ENCODE data around the gene COG1. TPM values are rescaled to one million over a fixed set of nuclear protein-coding genes. Genes with fewer than 3 reads are reported as not detected.

Gene COG1
- total RNA-seq, 1 donor from 2014 or later: 35.8 TPM

DNA sequence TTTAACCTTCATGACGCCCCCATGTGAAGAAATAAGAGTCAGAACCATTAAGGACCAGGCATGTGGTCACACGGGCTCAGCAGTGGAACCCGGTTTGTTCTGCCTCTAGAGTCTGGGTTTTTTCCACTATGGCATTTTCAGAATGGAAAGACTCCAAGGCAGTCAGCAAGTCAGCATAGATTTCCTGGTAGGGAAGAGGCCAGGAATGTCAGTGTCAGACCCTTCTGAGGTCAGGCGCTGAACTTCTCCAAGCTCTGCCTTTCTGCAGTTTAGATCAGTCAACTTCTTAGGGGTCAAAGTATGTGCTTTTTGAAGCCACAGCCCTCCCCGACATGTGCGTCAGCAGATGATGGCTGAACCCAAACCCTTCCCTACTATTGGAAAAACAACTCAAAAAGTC lies 24.2 kb upstream of the COG1 start:
- Mint-ChIP-seq H3K9me3 (peaks cover 5% of the 10 kb centered on the region), H3K27ac (ENCODE audit: unreplicated experiment) (no peak overlapping the region), H3K36me3 (ENCODE audit: low read depth) (no peaks in the 10 kb centered on the region), H3K4me3 (no peak overlapping the region), H3K27me3 (ENCODE audit: low read depth) (peaks cover 74% of the 10 kb centered on the region), H3K4me1 (peaks cover 19% of the 10 kb centered on the region)
- TF ChIP-seq, protein P1, sequence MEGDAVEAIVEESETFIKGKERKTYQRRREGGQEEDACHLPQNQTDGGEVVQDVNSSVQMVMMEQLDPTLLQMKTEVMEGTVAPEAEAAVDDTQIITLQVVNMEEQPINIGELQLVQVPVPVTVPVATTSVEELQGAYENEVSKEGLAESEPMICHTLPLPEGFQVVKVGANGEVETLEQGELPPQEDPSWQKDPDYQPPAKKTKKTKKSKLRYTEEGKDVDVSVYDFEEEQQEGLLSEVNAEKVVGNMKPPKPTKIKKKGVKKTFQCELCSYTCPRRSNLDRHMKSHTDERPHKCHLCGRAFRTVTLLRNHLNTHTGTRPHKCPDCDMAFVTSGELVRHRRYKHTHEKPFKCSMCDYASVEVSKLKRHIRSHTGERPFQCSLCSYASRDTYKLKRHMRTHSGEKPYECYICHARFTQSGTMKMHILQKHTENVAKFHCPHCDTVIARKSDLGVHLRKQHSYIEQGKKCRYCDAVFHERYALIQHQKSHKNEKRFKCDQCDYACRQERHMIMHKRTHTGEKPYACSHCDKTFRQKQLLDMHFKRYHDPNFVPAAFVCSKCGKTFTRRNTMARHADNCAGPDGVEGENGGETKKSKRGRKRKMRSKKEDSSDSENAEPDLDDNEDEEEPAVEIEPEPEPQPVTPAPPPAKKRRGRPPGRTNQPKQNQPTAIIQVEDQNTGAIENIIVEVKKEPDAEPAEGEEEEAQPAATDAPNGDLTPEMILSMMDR (conservative IDR thresholded peaks at IDR 0.05): no peak
- no peak for DNase-seq (ENCODE audit: low read depth, low spot score)

DNA sequence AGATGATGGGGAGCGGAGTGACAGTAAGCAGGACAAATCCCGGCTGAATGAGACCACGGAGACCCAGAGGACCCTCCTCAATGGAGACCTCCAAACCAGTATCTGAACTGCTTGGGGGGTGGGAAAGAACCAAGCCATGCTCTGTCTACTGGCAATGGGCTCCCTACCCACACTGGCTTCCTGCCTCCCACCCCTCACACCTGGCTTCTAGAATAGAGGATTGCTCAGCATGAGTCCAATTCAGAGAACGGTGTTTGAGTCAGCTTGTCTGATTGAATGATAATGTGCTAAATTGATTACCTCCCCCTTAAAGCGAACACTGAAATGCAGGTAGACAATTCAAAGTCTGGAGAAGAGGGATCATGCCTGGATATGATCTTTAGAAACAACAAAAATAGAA lies 22.5 kb upstream of the COG1 start:
- peaks cover 5% of the 10 kb centered on the region for H3K9me3 Mint-ChIP-seq
- H3K36me3 Mint-ChIP-seq (ENCODE audit: low read depth): no peaks in the 10 kb centered on the region
- no peak overlapping the region for H3K27ac Mint-ChIP-seq (ENCODE audit: unreplicated experiment)
- H3K4me3 Mint-ChIP-seq: no peak overlapping the region
- TF ChIP-seq, protein P1 (conservative IDR thresholded peaks at IDR 0.05): no peak
- DNase-seq (ENCODE audit: low read depth, low spot score): no peak
- H3K27me3 Mint-ChIP-seq (ENCODE audit: low read depth): peaks cover 57% of the 10 kb centered on the region
- peaks cover 12% of the 10 kb centered on the region for H3K4me1 Mint-ChIP-seq

DNA sequence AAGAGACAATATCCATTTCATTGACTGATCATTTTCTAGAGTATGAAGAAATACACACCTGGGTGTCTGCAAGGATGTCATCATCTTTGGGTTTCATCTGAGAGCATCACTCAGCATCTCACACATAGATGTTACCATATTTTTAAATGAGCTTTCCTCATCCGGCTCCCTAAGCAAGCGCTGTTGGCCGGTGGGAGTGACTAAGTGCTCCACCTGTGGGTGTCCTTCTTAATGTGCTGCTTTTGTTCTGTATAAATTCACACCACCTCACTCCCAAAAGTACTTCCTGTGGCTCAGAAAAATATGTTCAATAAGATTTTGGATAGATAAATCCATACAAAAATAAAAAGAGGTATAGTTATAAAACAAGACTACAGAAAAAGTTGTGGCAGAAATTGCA lies 20.6 kb upstream of the COG1 start:
- no peak for DNase-seq (ENCODE audit: low read depth, low spot score)
- H3K36me3 Mint-ChIP-seq (ENCODE audit: low read depth): no peaks in the 10 kb centered on the region
- no peaks in the 10 kb centered on the region for H3K4me1 Mint-ChIP-seq
- TF ChIP-seq, protein P1 (conservative IDR thresholded peaks at IDR 0.05): no peak
- peaks cover 5% of the 10 kb centered on the region for H3K9me3 Mint-ChIP-seq
- H3K27ac Mint-ChIP-seq (ENCODE audit: unreplicated experiment): no peak overlapping the region
- peaks cover 38% of the 10 kb centered on the region for H3K27me3 Mint-ChIP-seq (ENCODE audit: low read depth)
- H3K4me3 Mint-ChIP-seq: no peak overlapping the region

DNA sequence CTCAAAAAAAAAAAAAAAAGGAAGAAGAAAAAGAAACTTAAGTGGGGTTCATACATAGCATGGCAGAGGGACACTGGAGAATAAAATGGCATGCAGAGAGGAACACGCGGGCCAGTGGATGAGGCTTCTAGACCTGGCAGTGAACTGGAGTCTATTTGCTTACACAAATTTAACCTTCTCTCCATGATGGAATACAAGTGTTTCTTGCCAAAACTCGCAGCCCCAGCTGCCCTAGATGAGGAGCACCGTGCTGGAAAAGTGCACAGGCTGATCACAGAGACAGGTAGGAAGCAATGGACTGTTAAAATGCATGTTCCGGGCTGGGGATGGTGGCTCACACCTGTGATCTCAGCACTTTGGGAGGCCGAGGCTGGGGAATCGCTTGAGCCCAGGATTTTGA lies 18.7 kb upstream of the COG1 start:
- no peak for DNase-seq (ENCODE audit: low read depth, low spot score)
- peaks cover 19% of the 10 kb centered on the region for H3K27me3 Mint-ChIP-seq (ENCODE audit: low read depth)
- H3K9me3 Mint-ChIP-seq: peaks cover 5% of the 10 kb centered on the region
- H3K4me3 Mint-ChIP-seq: no peak overlapping the region
- peak overlapping the region; percentile 57 for H3K27ac Mint-ChIP-seq (ENCODE audit: unreplicated experiment)
- no peaks in the 10 kb centered on the region for H3K4me1 Mint-ChIP-seq
- H3K36me3 Mint-ChIP-seq (ENCODE audit: low read depth): no peaks in the 10 kb centered on the region
- TF ChIP-seq, protein P1 (conservative IDR thresholded peaks at IDR 0.05): no peak

DNA sequence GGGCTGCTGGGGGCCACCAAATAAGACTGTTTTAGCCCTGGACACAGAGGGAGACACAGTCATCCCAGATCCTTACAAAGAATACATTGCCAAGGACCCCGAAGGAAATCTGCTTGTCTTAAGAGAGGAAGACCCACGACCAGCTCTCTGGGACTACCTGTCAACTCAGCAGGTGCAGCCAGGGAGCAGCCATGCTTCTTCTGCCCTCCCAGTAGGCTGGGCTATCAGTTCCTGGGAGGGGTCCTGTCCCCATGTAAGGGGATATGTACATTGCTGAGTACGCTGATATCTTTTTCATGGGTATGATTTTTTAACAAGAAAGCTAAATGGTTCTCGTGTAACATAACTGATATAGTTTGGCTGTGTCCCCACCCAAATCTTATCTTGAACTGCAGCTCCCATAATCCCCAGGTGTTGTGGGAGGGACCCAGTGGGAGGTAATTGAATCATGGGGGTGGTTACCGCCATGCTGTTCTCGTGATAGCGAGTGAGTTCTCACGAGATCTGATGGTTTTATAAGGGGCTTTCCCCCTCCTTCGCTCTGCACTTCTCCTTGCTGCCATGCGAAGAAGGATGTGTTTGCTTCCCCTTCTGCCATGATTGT lies 16.8 kb upstream of the COG1 start:
- DNase-seq (ENCODE audit: low read depth, low spot score): no peak
- peaks cover 3% of the 10 kb centered on the region for H3K27me3 Mint-ChIP-seq (ENCODE audit: low read depth)
- no peaks in the 10 kb centered on the region for H3K36me3 Mint-ChIP-seq (ENCODE audit: low read depth)
- H3K27ac Mint-ChIP-seq (ENCODE audit: unreplicated experiment): no peak overlapping the region
- H3K4me3 Mint-ChIP-seq: no peak overlapping the region
- TF ChIP-seq, protein P1 (conservative IDR thresholded peaks at IDR 0.05): no peak
- H3K9me3 Mint-ChIP-seq: no peaks in the 10 kb centered on the region
- no peaks in the 10 kb centered on the region for H3K4me1 Mint-ChIP-seq
